Activated effector memory CD4-positive, alpha-beta T cell treated with anti-CD3 and anti-CD28 coated beads, Interleukin-2, amount 50 U/mL, for 16 hours (primary cell): ENCODE data around the gene THRAP3.

Source experiments
- DNase-seq: peaks from one replicate; pipeline ENCODE4 v3.0.0-alpha.2; 2020

THRAP3 gene

DNA sequence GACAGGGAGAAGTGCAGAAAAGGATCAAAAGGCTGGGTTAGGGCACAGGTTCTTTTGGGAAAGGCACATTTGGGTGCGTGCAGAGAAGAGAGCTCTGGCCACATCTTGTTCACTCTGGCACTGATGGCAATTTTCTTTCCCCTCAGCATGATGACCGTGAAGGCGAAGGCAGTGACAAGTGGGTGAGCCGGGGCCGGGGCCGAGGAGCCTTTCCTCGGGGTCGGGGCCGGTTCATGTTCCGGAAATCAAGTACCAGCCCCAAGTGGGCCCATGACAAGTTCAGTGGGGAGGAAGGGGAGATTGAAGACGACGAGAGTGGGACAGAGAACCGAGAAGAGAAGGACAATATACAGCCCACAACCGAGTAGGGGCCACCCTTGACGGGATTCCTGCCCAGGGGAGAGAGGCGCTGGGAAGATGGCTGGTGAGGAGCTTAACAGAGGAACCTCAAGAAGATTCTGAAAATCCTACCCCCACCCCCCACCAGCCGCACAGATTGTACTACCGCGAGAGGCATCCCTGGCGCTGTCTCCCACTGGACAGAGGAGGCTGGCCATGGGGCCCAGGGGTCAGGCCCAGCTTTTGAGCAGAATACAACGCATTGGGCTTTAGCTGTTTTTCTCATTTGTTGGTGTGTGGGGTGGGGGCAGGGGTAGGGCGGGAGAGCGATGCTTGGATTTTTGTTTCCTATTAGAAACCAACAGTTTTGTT lies 79.6 kb downstream of the THRAP3 start:
- DNase-seq, result peak; percentile 61

DNA sequence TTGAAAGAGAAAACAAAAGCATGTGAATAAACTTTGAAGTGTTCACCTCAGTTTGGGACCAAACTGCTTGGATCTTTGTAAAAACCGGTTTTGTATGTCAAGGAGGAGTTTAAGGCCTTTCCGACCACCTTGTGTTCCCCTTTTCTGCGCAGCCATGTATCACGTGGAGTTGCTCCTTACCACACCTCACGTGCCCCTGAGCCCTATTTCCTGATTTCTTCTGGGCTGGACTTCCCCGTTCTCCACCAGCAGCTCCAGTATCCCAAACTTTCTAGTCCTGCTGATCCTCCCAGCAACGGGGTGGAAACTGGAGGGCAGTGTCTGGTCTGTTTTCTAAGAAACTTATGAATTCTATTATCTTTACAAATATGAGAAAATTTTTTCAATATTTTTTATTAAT lies 80.3 kb downstream of the THRAP3 start:
- peak; percentile 42 for DNase-seq

DNA sequence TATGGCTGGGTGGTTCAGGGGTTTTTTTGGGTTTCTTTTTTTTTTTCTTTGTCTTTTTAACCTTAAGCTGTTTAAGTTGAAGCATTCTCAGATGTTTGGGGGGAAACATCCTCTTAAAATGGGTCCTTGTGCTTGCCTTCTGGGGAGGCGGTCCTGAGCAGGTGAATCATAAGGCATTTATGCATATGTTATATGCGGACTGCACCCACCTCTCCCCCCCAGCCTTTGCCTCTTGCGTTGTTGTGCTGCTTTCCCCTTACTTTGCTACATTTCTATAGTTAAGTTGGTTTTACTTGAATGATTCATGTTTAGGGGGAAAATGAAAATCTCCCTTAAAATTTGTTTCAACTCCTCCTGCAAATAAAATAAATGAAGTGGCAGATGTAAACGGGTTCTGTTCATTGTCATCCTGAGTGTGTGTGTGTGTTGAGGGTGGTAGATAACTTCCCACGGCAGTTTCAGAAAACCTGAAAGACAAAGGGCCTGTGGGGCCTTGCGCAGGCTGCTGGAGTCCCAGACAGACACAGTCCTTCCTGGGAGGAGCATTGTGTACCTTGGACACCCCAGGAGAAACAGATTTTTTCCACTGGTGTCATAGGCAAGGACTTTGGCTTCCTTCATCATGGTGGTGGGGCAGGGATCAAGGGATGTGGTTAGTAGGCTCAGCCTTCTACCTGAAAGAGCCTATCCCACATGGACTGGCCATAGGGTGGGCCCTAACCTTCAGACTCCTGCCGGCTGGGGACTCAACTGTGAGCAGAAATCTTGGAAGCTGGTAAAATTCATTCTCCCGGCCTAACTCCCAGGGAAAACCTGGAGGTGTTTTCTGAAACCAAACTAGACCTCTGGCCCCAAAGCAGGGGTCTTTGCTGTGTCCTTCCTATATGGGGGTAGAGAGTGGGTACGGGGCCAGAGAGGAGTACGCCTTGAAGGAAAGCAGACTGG lies 81.0 kb downstream of the THRAP3 start:
- DNase-seq, result peak; percentile 68

DNA sequence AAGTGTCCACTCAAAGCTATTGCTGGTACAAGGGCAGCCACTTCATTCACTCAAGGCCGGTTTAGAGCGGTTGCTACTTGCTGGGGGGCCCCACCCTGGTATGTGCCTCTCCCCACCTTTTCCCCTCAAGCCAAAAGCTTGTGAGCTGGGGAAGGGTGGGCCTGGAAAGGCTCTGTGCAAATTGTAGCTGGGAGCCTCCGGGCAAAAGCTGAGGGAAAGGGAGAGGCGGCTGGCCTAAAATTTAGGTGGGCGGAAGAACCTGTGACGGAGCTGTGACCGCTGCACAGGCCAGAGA lies 81.6 kb downstream of the THRAP3 start:
- no peak for DNase-seq

DNA sequence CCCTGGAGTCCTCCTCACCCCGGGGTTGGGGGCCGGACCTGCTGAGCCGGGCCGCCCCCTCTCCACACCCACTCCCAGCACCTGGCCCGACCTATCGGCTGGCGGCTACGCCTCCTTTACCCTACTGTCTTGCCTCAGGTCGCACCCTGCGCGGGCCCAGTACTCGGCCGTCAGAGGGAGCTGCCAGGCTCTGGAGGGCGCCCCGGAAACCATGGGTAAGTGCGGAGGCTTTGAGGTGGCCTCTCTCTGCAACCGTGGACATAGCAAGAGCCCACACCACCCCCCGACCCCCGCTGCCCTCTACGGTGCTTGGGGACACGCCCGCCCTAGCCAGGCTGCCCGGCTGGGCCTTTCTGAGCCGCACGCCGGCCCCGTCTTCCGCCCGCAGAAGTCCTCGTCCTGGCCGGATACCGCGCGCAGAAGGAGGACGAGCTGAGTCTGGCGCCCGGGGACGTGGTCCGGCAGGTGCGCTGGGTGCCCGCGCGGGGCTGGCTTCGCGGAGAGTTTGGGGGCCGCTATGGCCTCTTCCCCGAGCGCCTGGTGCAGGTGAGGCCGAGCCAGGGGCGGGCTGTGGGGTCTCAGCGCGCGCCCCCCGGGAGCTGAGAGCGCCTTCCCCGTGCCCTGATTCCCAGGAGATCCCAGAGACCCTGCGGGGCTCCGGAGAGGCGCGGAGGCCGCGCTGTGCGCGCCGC lies 82.1 kb downstream of the THRAP3 start, which contains the start of gene SH3D21:
TSS of gene SH3D21 (plus strand) at position 159 of the 692 bp plus-strand sequence. CDS start at position 212, 53 bp downstream.
- peak; percentile 81 for DNase-seq

DNA sequence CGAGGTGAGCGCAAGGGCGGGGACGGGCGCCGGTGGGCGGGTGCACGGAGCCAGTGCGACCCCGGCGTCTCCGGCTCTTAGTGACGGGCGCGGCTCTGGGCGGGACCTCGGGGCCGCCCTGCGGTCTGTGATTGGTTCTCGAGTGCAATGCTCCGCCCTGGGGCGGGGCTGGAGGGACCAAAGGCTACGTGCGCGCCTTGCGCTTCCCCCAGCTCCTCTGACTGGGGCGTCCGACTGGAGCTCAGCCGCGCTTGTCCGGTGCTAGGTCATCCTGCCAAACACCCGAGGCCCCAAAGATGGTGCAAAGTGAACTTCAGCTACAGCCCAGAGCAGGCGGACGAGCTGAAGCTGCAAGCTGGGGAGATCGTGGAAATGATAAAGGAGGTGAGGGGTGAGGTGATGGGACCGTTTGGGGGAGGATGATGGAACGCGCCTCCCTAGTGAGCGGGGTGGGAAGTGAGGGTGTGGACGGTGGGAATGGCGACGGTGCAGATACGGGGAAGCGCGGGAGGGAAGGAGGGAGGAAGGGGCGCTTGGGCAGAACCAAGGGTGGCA lies 82.7 kb downstream of the THRAP3 start:
- peak; percentile 97 for DNase-seq

DNA sequence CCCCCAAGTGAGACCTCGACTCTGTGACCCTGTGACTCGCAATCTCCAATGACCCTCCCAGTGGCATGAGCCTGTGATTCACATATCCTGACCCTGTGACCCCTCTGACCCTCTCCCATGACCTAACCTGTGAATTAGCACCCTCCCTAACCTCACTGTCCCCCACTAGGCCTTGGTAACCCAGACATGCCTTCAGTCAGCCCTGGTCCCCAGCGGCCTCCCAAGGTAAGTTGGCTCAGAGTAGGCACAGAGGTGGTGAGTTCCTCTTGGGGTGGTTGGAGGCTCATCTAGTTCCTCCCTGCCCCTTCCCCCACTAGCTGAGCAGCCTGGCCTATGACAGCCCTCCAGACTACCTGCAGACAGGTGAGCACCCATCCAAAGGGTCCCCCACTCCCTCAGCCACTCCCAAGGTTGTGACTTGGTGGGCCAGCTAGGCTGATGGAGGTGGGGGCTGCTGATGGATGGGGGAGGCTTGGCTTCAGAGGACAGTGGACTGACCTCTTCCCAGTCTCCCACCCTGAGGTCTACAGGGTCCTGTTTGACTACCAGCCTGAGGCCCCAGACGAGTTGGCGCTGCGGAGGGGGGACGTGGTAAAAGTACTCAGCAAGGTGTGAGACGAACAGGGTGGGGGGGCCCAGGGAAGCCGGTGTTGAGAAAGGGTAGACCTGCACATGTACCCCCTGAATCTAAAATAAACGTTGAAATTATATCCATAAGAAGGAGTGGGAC lies 83.5 kb downstream of the THRAP3 start:
- DNase-seq, result peak; percentile 60

DNA sequence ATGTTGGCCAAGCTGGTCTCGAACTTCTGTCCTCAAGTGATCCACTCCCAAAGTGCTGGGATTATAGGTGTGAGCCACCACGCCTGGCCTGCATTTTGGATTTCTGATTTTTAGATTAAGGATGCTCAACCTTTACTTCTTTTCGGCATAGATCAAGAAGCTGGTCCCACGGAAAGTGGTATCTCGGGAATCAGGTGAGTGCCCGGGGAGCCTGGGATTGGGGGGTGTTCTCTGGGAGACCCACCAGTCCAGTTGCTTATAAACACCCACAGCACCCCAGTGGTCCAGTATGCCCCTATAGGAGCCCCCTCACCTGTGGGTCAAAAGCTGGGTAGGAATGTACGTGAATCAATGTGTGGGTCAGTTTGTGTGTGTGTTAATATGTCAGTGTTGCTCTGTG lies 85.2 kb downstream of the THRAP3 start:
- DNase-seq, result peak; percentile 53

DNA sequence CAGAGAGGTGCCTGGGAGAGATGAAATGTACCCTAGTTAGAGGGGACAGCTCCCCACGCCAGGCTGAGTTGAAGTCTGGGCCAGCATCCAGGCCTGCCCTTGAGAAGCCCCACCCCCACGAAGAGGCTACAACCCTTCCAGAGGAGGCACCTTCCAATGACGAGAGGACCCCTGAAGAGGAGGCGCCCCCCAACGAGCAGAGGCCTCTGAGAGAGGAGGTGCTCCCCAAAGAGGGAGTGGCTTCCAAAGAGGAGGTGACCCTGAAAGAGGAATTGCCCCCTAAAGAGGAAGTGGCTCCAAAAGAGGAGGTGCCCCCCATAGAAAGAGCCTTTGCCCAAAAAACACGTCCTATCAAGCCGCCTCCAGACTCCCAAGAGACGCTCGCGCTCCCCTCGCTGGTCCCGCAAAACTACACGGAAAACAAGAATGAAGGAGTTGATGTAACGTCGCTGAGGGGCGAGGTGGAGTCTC lies 96.1 kb downstream of the THRAP3 start:
- DNase-seq, result no peak

DNA sequence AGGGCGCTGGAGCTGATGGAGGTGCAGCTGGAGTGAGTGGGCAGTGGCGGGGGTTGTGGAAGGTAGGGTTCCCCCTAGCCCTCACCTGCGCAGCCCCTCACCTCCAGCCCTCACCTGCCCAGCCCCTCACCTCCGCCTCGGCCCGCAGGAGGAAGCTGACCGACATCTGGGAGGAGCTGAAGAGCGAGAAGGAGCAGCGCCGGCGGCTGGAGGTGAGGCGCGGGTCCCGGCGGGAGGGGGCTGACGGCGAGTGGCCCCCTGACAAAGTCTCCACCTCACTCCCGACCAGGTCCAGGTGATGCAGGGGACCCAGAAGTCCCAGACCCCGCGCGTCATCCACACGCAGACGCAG lies 96.5 kb downstream of the THRAP3 start:
- DNase-seq, result no peak

DNA sequence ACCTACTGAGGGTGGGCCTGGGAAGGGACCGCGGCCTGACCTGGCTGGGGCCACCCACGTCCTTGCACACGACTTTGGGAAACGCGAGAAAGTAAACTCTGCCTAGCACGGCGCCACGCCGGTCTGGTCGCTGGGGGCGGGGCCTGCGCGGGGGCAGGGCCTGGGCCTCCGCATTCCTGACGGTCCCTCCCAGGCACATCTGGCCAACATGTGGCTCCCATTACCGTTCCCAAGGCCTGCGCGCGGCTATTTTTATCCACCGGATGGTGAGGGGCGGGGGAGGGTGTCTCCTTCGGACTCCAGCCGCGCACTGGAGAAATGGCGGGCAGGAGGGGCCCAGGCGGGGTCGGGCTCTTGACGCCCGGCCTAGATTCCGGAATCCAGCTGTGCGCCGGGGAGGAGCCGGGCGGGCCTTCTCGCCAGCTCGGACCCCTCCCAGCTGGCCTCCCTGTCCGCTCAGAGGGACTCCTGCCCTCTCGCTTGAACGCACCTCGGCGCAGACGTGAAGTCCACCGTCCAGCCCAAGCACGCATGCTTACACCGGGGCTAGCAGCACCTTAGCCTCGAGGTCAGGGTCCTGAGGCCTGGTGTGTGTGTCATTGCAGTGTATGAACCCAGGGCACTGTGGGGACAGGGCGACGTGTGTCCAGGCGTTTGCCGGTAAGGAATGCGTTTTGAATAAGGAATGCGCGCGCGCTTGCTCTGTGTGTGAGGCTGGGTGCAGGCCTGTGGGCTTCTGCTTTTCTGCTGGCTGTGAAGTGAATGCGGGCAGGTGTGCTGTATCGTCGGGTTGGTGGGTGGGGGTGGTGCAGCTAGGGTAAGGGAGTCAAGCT lies 97.1 kb downstream of the THRAP3 start:
- DNase-seq, result peak; percentile 80

DNA sequence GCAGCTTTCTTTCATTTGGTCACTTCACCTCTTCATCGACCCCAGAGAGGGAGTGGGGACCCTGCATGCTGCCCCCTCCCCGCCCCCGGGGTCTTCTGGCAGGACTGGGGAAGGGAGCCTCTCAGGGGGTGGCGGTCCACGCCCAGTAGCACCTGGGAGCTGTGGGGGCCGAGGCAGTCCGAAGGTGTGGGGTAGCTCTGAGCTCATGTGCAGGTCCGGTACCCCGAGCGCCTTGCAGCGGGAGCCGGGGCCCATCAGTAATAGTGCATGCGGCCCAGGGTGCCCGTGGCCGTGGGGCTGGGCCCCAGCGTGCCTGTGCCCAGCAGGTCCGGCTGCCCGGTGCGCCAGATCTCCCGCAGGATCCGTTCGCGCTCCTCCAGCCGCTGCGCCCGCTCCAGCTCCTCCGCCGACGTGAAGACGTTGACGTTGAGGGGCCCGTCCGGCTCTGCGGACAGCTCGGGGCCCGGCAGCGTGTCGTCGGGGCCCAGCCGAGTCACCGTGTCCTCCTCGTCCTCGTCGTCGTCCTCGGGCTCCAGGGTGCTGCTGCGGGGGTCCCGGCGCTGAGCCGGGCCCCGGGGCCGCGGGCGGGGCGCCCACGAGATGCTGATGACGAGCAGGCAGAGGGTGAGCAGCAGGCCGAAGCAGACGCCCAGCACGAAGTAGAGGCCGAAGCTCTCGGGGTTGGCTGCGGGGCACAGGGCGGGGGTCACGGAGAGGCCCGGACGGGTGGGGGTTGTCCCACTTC lies 98.0 kb downstream of the THRAP3 start:
- DNase-seq, result no peak

DNA sequence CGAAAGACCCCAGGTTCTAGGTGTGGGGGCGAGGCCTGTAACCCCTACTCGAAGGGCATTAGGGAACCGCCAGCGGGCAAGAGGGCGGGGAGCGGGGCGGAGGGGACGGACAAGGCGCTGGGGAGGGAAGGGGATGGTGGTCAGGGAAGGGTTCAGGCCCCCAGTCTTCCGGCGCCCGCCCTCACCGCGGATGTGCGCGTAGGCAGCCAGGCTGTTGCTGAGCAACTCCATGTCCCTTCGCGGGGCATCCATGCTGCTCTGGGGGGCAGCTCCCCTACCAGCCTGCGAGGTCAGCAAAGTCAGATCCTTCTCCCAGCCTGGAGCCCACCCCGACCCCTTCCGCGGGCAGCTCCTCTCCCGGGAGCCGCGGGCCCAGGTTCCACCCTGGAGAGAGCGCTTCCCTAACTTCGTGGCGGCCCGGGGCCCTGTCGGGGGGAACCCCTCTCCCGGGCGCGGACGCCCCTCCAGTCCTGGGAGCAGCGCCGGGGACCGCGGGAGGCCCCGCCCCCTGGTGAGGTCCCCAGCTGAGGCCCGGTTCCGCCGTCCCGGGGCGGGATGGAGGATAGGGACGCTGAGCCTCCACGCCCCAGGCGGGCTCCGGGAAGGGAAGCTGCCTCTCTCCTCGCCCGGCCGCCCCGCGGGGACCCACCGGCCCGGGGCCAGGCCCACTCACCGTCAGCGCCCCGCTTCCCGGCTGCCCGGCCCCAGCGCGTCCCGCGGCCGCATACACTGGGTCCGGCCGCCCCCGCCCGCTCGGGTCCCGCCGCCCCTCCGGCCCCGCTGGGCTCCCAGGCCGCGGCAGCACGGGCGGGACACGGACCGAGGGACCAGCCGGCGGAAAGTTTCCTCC lies 98.8 kb downstream of the THRAP3 start:
- peak; percentile 73 for DNase-seq

DNA sequence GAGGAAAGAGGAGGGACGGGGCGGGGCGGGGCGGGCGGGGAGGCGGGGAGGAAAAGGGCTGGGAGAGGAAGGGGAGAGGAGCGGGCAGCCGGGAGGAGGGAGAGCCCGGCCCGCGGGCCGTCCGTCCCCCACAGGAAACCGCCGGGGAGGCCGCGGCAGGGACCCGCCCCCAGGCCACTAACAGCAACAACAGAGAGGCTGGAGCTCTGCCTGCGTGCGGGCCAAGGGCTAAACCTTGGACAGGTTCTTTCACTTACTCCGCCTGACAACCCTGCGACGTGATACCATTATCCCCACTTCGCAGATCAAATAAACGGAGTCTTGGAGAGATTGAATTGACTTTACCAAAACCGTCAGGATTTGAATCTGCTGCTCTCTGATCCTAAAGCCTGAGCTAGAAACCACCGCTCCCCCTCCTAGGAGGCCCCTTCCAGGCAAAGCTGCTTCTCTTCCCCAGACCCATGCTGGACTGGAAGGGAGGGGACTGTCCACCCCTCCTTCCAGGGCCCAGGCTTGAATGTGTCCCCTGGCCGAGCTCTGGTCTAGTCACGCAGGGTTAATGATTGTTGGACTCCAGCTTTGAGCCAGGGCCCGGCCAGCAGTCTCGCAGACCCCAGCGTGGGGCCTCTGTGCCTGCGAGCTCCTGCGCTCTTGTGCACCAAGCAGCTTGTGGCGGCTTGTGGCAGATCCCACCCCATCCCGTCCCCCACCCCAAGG lies 99.6 kb downstream of the THRAP3 start, which contains the start of gene EVA1B:
TSS of gene EVA1B (minus strand) at position 10 of the 717 bp plus-strand sequence. CDS start 608 bp downstream, outside the sequence.
- peak; percentile 85 for DNase-seq

DNA sequence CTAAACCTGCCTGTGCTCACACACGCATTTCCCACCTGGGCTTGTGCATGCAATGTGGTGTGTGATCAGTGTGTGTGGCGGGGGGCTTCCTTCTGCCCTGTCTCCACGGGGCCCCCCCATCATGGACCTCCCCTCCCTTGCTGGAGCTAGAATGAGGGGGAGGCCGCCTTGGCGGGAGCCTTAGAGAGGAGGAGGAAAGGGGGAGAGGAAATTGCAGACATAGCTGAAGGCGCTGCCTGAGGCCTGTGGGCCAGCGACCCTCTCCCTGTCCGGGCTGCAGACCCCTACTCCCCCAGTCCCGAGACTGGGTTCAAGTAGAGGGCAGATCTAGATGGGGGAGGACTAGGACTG lies 100.1 kb downstream of the THRAP3 start:
- DNase-seq, result no peak

DNA sequence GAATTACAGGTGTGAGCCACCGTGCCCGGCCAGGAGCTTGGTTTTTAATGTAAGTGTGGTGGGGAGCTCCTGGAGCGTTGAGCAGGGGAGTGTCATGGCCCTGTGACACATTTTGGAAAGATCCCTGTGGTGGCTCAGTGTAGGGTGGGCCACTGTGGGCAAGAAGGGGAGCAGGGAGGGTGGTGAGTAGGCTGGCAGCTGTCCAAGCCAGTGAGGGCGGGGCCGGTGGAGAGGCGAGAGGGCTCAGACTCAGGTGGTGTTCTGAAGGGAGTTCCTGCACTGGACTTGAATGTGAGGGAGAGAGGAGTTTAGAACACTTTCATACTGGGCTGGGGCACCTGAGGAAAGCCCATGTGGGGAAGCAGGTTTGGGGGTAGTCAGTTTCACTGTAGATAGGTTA lies 102.3 kb downstream of the THRAP3 start:
- DNase-seq, result no peak

DNA sequence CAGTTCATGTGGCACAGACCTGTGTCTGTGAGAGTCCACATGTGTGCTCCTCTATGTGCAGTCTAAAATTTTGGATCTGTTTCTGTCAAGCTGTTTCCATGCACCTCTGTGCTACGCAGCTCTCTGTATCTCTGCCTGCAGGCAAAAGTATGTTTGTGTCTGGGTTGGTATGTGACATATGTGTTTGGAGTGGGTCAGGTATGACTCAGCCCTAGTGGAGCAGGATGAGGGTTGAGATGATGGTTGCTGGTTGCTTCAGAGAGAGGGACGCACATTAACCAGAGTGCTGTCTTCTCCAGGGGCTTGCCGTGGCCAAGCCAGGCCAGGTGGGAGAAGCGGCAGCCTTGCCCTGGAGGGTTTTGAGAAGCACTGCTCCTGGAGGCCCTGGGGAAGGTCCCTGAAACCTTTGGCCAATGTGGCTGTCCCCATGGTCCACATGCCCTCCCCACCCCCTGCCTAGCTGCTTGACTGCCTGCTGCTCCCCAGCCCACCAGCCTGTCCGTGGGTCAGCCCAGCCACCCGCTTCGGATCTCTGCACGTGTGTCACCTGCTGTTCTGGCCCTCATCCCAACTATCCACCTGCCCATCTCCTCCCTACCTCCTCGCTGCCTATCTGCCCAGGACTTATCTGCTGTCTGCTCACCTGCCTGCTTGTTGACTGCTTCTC lies 103.3 kb downstream of the THRAP3 start:
- DNase-seq, result no peak

DNA sequence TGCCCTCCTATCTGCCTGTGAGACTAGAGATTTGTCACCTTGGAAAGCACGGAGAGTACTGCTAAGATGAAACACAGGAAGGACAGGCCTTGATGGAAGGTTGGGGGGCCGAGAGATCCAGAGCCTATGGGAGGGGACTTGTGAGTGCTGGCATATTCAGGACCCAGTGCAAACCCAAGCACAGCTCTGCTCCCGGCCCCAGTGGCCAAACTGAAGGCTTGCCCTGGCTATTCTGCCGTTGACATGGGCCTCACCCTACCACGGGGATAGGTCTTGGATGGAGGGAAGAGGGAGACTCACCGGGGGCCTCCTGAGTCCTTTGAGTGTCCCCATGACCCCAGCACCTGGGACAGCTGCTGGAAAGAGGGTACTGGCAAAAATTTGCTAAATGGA lies 103.8 kb downstream of the THRAP3 start:
- no peak for DNase-seq

DNA sequence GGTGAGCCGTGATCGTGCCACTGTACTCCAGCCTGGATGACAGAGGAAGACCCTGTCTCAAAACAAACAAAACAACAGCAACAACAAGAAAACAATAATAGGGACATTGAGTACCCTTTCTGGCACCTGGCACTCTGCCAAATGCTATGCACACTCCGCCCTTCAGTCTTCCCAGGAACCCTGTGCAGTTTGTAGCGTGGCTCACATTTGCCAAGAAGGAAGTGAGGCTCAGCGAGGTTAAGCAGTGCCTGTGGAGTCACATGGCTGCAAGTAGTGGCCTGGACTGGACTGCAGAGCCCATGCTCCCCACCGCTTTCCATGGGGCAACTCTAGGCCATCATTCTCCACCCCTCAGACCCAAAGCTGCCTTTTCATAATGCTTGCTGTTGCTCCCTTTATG lies 104.5 kb downstream of the THRAP3 start:
- no peak for DNase-seq
